NCI-H82 treated with DMSO at 0.1 percent for 48 hours (cell line): ENCODE measurements around the gene INPP5K.
"Not testable (repeated sequence)": the region's sequence is repeated elsewhere in the genome, so short reads cannot be mapped to it uniquely, and the experiment has no call there.

ENCODE experiments used
- DNase-seq: peaks from one replicate; lab custom pipeline; 2025; ENCODE audit not compliant: unreplicated experiment; lab: John Stamatoyannopoulos, UW

The INPP5K gene

GRCh38 chr17:1467898-1468492, 48.4 kb downstream of the INPP5K start:
- DNase-seq: no peak

- DNase-seq: no peak
These were observed 49.2 kb downstream of the INPP5K start for GRCh38 chr17:1467258-1467657.

GRCh38 chr17:1464186-1464585, 52.2 kb downstream of the INPP5K start:
- DNase-seq: no peak

GRCh38 chr17:1462164-1463112, 54.0 kb downstream of the INPP5K start:
- peak; percentile 94 for DNase-seq

GRCh38 chr17:1461198-1461944, 55.0 kb downstream of the INPP5K start:
- no peak for DNase-seq

GRCh38 chr17:1460233-1460632, 56.2 kb downstream of the INPP5K start:
- DNase-seq: no peak

- DNase-seq: peak; percentile 85
These were observed 60.4 kb downstream of the INPP5K start, which contains the start of gene CRK for GRCh38 chr17:1455797-1456599. Gene CRK, minus strand, starts transcription at chr17:1456232. Its CDS starts 115 bp downstream, at chr17:1456117.

GRCh38 chr17:1455291-1455796, 61.1 kb downstream of the INPP5K start:
- DNase-seq: peak; percentile 42

GRCh38 chr17:1454541-1454940, 61.9 kb downstream of the INPP5K start:
- DNase-seq: no peak

- not testable (repeated sequence) for DNase-seq
These were observed 62.7 kb downstream of the INPP5K start for GRCh38 chr17:1453694-1454093.

GRCh38 chr17:1452836-1453235, 63.6 kb downstream of the INPP5K start:
- no peak for DNase-seq

GRCh38 chr17:1450261-1450660, 66.2 kb downstream of the INPP5K start:
- not testable (repeated sequence) for DNase-seq

GRCh38 chr17:1449412-1449967, 66.9 kb downstream of the INPP5K start:
- DNase-seq: no peak

GRCh38 chr17:1447052-1447451, 69.4 kb downstream of the INPP5K start:
- no peak for DNase-seq

- no peak for DNase-seq
These were observed 70.2 kb downstream of the INPP5K start for GRCh38 chr17:1446201-1446600.

GRCh38 chr17:1445695-1446094, 70.7 kb downstream of the INPP5K start:
- DNase-seq: not testable (repeated sequence)
